Testis (tissue), 2 donors: ENCODE results near the gene CMTM6.

Experiments
- POLR2A ChIP-seq: fragments of 450-650 bp; IDR thresholded peaks from one replicate; pipeline ENCODE4 v1.6.1; 2017; ENCODE audit warnings: antibody characterized with exemption, mild to moderate bottlenecking, moderate library complexity
- TF ChIP-seq, protein P1 (sequence below), 3 experiments: fragments of 450-650 bp in 2 of 3; fragments of 200-600 bp in 1 of 3; sonication (generic) in 1 of 3; IDR thresholded peaks; one replicate each; pipeline ENCODE4 v1.5.1; 2016 to 2019; ENCODE audit warnings: antibody characterized with exemption in 3 of 3, mild to moderate bottlenecking in 2 of 3, moderate library complexity in 1 of 3

DNA sequence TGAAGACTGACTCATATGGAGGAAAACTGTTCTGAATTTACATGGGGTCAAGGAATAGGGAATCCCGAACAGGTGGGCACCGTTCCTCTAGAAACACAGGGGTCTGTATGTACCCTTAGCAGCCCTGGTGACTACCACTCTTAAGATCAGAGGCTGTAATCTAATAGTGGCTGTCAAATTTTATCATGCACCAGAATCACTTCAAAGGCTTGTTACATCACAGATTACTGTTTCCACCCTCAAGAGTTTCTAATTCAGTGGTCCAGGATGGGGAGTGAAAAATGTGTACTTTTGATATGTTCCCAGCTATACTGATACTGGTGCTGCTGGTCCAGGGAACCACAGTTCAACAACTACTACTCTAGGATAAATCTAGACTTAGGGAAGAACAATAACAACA lies 40.2 kb upstream of the CMTM6 start:
- no peak for TF ChIP-seq POLR2A
- TF ChIP-seq, protein P1, sequence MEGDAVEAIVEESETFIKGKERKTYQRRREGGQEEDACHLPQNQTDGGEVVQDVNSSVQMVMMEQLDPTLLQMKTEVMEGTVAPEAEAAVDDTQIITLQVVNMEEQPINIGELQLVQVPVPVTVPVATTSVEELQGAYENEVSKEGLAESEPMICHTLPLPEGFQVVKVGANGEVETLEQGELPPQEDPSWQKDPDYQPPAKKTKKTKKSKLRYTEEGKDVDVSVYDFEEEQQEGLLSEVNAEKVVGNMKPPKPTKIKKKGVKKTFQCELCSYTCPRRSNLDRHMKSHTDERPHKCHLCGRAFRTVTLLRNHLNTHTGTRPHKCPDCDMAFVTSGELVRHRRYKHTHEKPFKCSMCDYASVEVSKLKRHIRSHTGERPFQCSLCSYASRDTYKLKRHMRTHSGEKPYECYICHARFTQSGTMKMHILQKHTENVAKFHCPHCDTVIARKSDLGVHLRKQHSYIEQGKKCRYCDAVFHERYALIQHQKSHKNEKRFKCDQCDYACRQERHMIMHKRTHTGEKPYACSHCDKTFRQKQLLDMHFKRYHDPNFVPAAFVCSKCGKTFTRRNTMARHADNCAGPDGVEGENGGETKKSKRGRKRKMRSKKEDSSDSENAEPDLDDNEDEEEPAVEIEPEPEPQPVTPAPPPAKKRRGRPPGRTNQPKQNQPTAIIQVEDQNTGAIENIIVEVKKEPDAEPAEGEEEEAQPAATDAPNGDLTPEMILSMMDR (IDR thresholded peaks at IDR 0.05) = no peak
